GM23248 (cell line): ENCODE results near the gene CYP3A7.

Experiments used
- EZH2 ChIP-seq: fragments of 200-600 bp; sonication (generic); IDR thresholded peaks from 2 replicates; pipeline ENCODE4 v1.6.1; 2018; ENCODE audit warnings: antibody characterized with exemption, mild to moderate bottlenecking; ENCODE audit not compliant: insufficient read depth, poor library complexity, severe bottlenecking
- EZH2phosphoT487 ChIP-seq: fragments of 200-600 bp; sonication (generic); IDR thresholded peaks from 2 replicates; pipeline ENCODE4 v1.6.1; 2018; ENCODE audit warnings: antibody characterized with exemption, moderate library complexity, mild to moderate bottlenecking, low read depth; ENCODE audit not compliant: insufficient read depth

DNA sequence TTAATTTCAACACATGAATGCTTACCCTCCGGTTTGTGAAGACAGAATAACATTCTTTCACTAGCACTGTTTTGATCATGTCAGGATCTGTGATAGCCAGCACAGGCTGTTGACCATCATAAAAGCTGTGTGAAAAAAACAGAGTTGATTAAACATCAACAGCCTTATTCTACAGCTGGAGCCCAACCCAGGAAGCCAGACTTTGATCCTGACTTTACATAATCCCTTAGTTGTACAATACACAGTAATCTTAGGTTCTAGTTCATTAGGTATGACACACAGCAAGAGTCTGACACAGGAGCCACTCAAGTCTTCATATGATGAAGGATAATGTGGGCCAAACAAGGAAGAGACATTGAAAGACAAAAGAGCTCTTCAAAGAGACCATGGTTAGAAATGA is 37.6 kb upstream of the CYP3A7 start:
- TF ChIP-seq EZH2phosphoT487 (no peak), EZH2 (no peak)
